Sigmoid colon (tissue), 4 donors: ENCODE measurements around the gene PAX1.

Experiments used
- CTCF ChIP-seq, 4 experiments: fragments of 450-650 bp in 3 of 4; fragments of 200-600 bp in 1 of 4; IDR thresholded peaks; one replicate each; pipeline ENCODE4 v1.5.1; 2016 to 2019; ENCODE audit warnings: antibody characterized with exemption in 4 of 4, mild to moderate bottlenecking in 3 of 4, moderate library complexity in 2 of 4
- EP300 ChIP-seq, 4 donors: sonication (generic); formaldehyde crosslinking; IDR thresholded peaks; one replicate each; pipeline ENCODE4 v1.6.1; 2017; ENCODE audit warnings: antibody characterized with exemption in 4 of 4
- POLR2A ChIP-seq, 2 donors: fragments of 450-650 bp; IDR thresholded peaks; one replicate each; pipeline ENCODE4 v1.6.1; 2016; ENCODE audit warnings: antibody characterized with exemption in 2 of 2, mild to moderate bottlenecking in 2 of 2, moderate library complexity in 2 of 2
- POLR2AphosphoS5 ChIP-seq, 4 donors: sonication (generic); formaldehyde crosslinking; IDR thresholded peaks; one replicate each; pipeline ENCODE4 v1.6.1; 2017; ENCODE audit warnings: antibody characterized with exemption in 4 of 4

- TF ChIP-seq POLR2A (IDR thresholded peaks at IDR 0.05) (no peak), CTCF (IDR thresholded peaks at IDR 0.05) (no peak), POLR2AphosphoS5 (IDR thresholded peaks at IDR 0.05) (no peak), EP300 (IDR thresholded peaks at IDR 0.05) (no peak)
Measured at GRCh38 chr20:21677781-21678180, 27.7 kb upstream of the PAX1 start.
